Medulla oblongata (tissue), 1 donor: Measurements from ENCODE around the gene LIME1.
"Not testable (repeated sequence)": the region's sequence is repeated elsewhere in the genome, so short reads cannot be mapped to it uniquely, and the experiment has no call there.

Experiments used
- DNase-seq: peaks from one replicate; pipeline ENCODE4 v3.0.0-alpha.2; 2015; ENCODE audit errors: extremely low spot score

LIME1 gene

DNA sequence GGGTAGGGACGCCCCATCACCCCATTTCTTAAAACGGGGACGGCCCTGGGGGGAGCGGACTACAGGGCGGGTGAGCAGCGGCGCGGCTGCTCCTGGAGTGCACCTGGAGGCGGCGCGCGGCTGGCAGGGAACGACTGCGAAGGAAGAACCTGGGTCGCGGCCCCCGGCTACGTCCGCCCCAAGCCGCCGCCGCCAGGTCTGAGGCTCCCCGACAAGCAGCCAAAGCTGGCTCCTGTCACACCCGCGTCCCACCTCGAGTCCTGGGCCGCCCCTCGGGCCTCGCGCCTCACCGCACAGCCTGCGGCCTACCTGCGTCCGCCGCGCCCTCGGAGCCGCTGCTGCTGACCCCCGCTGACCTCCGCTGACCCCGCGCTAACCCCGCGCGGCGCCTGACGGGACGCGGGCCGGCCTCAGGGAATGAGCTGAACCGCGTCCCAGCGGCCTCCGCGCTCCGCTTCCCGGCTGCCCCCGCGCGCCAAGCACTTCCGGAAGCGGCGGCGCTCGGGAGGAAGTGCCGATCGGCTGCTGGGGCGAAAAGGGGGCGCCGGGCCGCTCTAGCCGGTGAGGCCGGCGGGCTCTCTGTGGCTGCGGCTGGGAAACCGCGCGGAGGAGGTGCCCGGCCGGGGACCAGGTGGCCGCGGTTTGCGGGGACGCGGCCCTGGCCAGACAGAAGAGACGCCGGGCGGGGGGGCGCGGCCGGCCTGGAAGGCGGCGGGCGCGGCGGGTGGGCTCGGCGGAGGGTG, 28.7 kb upstream of the LIME1 start, which contains the start of the genes ARFRP1 and ZGPAT:
ARFRP1 (minus strand) TSS at position 419 of the 743 bp plus-strand sequence. CDS start 885 bp downstream, outside the sequence.
ZGPAT (plus strand) TSS at position 482 of the 743 bp plus-strand sequence. CDS start 542 bp downstream, outside the sequence.
- peak; percentile 87 for DNase-seq

DNA sequence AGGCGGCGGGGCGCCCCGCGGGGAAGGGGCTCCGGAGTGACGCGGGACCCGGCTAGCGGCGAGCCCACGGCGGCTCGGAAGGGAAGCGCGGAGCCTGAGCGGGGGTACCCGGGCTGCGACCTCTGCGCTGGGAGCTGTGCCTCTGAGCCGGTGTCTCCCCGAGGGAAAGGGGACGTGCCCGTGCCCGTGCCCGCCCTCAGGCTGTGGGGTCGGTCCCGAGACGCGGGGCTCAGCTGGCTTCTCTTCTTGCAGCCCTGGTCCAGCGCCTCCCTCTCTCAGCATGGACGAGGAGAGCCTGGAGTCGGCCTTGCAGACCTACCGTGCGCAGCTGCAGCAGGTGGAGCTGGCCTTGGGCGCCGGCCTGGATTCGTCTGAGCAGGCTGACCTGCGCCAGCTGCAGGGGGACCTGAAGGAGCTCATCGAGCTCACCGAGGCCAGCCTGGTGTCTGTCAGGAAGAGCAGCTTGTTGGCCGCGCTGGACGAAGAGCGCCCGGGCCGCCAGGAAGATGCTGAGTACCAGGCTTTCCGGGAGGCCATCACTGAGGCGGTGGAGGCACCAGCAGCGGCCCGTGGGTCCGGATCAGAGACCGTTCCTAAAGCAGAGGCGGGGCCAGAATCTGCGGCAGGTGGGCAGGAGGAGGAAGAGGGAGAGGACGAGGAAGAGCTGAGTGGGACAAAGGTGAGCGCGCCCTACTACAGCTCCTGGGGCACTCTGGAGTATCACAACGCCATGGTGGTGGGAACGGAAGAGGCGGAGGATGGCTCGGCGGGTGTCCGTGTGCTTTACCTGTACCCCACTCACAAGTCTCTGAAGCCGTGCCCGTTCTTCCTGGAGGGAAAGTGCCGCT, 27.9 kb upstream of the LIME1 start:
- DNase-seq = no peak

DNA sequence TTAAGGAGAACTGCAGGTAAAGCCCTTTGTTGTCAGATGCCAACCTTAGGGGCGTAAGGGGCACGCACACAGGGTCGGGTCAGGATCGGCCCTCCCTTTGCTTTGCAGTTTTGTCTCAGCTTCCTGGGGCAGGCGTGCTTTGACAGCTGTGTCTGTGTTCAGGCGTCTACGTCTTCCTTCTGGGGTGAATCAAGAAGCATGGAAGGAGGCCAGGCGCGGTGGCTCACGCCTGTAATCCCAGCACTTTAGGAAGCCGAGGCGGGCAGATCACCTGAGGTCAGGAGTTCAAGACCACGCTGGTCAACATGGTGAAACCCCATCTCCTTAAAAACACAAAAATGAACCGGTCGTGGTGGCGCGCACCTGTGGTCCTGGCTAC, 27.3 kb upstream of the LIME1 start:
- DNase-seq = no peak

DNA sequence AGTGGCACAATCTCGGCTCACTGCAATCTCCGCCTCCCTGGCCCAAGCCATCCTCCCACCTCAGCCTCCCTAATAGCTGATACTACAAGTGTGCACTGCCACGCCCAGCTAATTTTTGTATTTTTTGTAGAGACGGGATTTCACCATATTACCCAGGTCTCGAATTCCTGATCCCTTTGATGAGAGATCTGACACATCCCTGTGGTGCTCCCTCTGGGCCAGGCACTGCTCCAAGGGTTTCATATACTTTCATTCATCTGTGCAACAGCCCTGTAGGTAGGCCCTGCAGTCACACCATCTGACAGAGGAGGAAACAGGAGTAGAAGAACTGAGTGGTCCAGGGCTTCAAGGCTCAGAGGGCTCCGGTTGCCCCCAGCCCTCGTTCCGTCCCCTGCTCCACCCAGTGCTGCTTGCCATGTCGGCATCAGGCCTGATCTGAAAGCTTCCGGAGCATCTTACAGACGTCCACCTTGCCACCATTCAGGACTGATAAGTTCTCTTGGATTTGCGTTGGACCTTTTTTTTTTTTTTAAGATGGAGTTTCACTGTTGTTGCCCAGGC, 25.3 kb upstream of the LIME1 start:
- DNase-seq = no peak

DNA sequence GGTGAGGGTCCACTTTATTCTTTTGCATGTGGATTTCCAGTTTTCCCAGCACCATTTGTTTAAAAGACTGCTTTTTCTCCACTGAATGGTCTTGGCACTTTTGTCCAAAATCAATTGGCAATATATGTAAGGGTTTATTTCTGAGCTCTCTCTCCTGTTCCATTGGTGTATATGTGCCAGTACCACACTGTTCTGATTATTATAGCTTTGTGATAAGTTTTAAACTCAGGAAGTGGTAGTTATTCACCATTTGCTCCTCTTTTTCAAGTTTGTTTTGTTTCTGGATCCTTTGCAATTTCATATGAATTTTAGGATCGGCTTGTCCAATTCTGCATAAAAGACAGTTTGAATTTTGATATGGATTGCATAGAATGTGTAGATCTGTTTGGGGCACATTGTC, 24.3 kb upstream of the LIME1 start:
- DNase-seq = no peak

DNA sequence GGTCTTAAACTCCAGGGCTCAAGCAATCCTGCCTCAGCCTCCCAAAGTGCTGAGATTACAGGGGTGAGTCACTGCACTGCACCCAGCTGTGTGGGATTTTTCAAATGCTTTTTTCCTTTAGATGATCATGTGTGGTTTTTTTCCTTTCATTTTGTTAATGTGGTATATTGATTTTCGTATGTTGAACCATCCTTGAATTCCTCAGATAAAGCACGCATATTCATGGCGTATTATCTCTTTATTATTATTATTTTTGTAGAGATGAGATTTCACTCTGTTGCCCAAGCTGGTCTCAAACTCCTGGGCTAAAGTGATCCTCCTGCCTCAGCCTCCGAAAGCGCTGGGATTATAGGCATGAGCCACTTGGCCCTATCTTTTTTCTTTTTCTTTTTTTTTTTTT, 21.6 kb upstream of the LIME1 start:
- DNase-seq = no peak

DNA sequence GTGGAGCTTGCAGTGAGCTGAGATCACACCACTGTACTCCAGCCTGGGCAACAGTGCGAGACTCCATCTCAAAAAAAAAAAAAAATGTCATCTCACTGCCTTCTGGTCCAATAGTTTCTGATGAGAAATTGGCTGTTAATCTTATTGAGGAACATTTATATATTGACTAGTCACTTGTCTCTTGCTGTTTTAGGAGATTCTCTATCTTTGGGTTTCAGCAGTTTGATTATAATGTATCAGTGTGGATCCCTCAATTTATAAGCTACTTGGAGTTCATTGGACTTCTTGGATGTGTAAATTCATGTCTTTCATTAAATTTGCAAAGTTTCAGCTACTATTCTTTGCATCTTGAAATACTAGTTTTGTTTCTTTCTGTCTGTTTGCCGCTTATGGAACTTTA, 17.5 kb upstream of the LIME1 start:
- no peak for DNase-seq

DNA sequence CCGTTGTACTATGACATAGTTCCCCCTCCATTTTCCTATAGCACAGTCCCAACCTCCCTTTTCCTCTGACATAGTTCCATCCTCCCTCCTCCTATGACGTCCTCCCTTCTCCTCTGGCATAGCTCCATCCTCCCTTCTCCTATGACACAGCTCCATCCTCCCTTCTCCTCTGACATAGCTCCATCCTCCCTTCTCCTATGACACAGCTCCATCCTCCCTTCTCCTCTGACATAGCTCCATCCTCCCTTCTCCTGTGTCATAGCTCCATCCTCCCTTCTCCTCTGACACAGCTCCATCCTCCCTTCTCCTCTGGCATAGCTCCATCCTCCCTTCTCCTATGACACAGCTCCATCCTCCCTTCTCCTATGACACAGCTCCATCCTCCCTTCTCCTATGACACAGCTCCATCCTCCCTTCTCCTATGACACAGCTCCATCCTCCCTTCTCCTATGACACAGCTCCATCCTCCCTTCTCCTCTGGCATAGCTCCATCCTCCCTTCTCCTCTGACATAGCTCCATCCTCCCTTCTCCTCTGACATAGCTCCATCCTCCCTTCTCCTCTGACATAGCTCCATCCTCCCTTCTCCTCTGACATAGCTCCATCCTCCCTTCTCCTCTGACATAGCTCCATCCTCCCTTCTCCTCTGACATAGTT, 13.4 kb upstream of the LIME1 start:
- DNase-seq = not testable (repeated sequence)

DNA sequence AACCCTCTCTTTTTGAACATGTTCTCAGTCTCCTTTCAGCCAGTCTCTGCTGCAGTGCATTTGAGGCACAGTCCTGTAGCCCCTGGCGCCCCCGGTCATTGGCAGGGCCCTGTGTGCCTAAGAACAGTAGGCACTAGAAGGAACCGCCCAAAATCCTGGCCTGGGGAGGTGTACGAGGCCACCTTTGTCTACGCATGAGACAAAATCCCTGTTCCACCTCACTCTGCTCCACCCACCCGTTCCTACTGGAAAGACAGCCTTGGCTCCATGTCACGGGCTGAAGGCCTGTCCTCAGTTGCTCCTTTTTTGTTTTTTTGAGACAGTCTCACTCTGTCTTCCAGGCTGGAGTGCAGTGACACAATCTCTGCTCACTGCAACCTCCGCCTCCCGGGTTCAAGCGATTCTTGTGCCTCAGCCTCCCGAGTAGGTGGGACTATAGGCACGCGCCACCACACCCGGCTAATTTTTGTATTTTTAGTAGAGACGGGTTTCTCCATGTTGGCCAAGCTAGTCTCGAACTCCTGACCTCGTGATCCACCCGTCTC, 6.2 kb upstream of the LIME1 start:
- not testable (repeated sequence) for DNase-seq

DNA sequence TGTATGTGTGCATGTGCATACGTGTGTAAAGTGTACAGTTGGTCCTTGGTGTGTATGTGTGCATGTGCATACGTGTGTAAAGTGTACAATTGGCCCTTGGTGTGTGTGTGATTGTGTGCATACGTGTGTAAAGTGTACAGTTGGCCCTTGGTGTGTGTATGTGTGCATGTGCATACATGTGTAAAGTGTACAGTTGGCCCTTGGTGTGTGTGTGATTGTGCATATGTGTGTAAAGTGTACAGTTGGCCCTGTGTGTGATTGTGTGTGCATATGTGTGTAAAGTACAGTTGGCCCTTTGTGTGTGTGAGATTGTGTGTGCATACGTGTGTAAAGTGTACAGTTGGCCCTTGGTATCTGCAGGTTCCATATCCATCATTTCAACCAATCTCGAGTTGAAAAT, 5.1 kb upstream of the LIME1 start:
- DNase-seq = no peak

DNA sequence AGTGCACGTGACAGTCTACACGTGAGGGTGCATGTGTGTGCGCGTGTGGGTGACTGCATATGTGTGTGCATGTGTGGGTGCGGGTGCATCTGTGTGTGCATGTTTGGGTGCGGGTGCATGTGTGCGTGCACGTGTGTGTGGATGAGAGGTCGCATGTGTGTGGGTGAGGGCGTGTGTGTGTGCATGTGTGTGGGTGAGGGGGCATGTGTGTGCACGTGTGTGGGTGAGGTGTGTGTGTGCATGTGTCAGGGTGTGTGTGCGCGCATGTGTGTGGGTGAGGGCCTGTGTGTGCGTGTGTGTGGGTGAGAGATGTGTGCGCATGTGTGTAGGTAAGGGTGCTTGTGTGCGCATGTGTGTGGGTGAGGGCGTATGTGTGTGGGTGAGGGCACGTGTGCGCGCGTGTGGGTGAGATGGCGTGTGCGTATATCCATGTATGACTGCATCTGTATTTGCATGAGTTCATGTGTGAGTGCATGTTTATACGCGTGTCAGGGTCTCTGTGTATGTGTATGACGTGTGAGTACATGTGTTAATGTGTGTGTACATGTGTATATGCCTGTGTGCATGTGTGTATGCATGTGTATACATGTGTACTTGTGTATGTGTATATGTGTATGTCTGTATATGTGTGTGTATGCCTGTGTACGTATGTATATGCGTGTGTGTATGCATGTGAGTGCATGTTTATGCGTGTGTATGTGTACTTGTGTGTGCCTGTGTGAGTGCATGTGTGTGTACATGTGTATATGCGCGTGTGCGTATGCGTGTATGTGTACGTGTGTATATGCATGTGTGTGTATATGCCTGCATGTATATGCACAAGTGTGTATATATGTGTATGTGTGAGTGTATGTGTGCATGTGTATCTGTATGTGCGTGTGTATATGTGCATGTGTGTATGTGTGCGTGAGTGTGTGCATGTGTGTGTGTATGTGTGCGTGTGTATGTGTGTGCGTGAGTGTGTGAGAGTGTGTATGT, 4.1 kb upstream of the LIME1 start:
- no peak for DNase-seq

DNA sequence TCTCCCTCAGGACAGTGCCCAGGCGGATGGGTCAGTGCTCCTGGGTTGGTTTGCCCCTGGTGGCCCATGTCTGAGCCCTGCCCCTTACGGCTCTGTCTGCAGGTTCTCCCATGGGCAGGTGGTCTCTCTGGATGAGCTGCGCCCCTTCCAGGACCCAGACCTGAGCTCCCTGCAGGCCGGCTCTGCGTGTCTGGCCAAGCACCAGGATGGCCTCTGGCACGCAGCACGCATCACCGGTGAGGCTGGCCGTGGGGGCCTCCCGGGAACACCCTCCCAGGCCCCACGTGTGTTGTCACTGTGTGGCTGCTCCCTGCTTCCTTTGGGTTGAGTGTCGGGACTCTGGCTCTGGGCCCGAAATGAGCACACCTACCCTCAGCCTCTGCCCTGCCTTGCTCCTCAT, 3.3 kb upstream of the LIME1 start:
- DNase-seq = no peak

DNA sequence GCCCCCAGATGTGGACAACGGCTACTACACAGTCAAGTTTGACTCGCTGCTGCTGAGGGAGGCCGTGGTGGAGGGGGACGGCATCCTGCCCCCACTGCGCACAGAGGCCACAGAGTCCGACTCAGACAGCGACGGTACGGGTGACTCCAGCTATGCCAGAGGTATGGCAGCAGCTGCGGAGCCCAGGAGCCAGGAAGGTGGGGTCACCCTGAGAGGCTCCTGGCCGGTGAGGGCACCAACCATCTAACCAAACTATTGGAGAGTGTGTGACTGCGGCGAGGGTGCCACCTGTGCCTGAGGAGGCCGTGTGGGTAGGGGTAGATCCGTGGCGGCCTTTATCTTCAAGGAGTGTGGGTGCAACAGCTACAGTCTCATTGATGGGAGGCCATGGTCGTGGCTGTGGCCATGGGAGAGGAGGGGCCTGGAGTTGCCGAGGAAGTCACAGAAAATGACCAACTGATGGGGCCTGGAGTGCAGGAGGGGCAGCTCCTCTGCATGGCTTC, 2.8 kb upstream of the LIME1 start:
- DNase-seq = no peak

DNA sequence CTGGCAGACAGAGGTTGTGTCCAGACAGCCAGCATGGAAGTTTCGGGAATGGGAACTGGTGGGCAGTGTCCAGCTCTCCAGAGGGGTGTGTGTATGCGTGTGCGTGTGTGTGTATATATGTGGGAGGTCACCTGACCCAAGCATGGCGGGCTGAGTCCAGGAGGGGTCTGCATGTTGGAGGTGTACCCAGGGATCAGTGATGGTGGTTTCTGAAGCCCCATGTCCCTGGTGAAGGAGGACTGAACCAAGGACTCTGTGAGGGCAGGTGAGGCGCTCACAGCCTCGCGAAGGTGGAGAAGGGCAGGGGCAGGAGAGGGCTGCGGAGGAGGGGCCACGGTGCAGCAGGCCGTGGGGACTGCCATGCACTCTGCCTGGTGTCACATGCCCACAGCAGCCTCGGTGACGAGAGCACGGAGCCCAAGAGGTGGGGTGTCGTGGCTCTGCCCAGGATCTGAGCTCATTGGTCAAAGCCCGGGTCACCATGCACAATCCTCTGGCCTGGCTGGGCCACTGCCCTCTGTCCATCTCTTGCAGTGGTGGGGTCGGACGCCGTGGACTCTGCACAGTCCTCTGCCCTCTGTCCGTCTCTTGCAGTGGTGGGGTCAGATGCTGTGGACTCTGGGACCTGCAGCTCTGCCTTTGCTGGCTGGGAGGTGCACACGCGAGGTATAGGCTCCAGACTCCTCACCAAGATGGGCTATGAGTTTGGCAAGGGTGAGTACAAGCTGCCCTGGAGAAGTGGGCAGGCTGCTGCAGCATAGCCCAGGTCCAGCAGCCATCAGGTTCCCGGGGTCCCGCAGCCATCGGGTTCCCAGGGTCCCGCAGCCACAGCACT, 2.1 kb upstream of the LIME1 start:
- no peak for DNase-seq

DNA sequence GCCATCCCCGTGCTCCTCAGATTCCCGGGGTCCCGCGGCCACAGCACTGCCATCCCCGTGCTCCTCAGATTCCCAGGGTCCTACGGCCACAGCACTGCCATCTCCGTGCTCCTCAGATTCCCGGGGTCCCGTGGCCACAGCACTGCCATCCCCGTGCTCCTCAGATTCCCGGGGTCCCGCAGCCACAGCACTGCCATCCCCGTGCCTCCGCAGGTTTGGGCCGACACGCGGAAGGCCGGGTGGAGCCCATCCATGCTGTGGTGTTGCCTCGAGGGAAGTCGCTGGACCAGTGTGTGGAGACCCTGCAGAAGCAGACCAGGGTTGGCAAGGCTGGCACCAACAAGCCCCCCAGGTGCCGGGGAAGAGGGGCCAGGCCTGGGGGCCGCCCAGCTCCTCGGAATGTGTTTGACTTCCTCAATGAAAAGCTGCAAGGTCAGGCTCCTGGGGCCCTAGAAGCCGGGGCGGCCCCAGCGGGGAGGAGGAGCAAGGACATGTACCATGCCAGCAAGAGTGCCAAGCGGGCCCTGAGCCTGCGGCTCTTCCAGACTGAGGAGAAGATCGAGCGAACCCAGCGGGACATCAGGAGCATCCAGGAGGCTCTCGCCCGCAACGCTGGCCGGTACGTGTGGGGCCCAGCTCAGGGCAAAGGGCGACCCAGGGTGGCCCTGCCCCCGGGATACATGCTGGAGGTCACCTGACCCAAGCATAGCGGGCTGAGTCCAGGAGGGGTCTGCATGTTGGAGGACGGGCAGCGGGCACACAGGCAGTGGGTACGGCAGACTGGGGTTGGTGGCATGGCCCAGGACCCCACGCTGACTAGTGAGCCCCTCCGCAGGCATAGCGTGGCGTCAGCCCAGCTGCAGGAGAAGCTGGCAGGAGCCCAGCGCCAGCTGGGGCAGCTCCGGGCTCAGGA, 1.3 kb upstream of the LIME1 start:
- no peak for DNase-seq

DNA sequence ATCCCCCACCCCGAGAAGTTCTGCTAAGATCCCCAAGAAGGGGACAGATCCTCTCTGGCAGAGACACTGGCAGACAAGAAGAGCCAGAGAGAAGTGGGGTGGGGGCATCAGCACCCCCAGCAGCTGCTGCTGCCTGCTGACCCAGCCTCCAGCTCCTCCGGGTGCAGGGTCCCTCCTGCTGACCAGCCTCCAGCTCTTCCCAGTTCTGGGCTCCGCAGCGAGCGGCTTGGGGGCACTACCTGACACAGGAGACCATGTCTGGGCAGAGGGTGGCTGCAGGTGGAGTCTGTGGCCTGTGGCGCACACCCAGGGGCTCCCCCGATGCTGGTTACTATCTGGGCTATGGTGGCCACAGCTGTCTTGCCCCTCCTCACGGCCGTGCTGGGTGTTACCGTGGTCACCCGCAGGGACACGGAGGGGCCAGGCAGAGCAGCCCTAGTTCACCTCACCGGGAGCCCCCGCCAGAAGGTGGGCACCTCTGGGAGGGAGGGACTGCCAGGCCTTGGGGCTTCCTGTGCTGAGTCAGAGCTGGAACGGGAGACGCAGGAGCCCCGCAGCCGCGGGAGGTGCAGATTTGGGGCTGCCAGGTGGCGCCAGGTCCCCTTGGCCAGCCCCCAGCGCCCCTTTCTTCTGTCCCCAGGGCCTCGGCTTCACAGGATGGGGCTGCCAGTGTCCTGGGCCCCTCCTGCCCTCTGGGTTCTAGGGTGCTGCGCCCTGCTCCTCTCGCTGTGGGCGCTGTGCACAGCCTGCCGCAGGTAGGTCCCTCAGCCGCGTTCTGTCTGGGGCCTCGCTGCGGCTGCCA, 630 bp downstream of the LIME1 start:
- DNase-seq = no peak

DNA sequence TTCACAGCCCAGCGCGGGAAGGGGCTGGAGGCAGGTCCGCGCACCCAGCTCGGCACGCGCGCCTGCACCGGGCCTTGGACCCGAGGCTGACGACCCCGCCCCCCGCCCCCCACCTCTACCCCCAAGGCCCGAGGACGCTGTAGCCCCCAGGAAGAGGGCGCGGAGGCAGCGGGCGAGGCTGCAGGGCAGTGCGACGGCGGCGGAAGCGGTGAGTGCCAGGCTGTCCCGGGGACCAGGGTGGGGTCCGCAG, 1.2 kb downstream of the LIME1 start:
- no peak for DNase-seq
